NCI-H82 treated with DMSO at 0.1 percent for 48 hours (cell line): ENCODE results near the gene ADGRD2.

Experiments used
- DNase-seq: peaks from one replicate; lab custom pipeline; 2025; ENCODE audit not compliant: unreplicated experiment; lab: John Stamatoyannopoulos, UW

The ADGRD2 gene

GRCh38 chr9:124477648-124478285 is 27.5 kb downstream of the ADGRD2 start:
- DNase-seq = no peak

GRCh38 chr9:124478354-124478753 is 28.1 kb downstream of the ADGRD2 start:
- DNase-seq = no peak

- no peak for DNase-seq
These were observed 29.1 kb downstream of the ADGRD2 start for GRCh38 chr9:124479371-124479770.

GRCh38 chr9:124479947-124480620 is 29.8 kb downstream of the ADGRD2 start:
- DNase-seq = no peak

- DNase-seq = peak; percentile 16
These were observed 30.4 kb downstream of the ADGRD2 start for GRCh38 chr9:124480621-124480981.

GRCh38 chr9:124481115-124481514 is 30.9 kb downstream of the ADGRD2 start:
- no peak for DNase-seq

GRCh38 chr9:124482431-124483031 is 32.3 kb downstream of the ADGRD2 start:
- no peak for DNase-seq

GRCh38 chr9:124483481-124483880 is 33.2 kb downstream of the ADGRD2 start:
- DNase-seq = no peak

GRCh38 chr9:124485201-124485600 is 35.0 kb downstream of the ADGRD2 start:
- no peak for DNase-seq

GRCh38 chr9:124485936-124486335 is 35.7 kb downstream of the ADGRD2 start:
- no peak for DNase-seq

GRCh38 chr9:124486778-124487259 is 36.6 kb downstream of the ADGRD2 start:
- DNase-seq = no peak

GRCh38 chr9:124487260-124488182 is 37.3 kb downstream of the ADGRD2 start:
- DNase-seq = no peak

GRCh38 chr9:124488641-124489210 is 38.5 kb downstream of the ADGRD2 start:
- no peak for DNase-seq

GRCh38 chr9:124489222-124489621 is 39.0 kb downstream of the ADGRD2 start:
- DNase-seq = no peak

- DNase-seq = no peak
These were observed 39.8 kb downstream of the ADGRD2 start for GRCh38 chr9:124490004-124490403.

- no peak for DNase-seq
These were observed 41.1 kb downstream of the ADGRD2 start for GRCh38 chr9:124491049-124491975.

- no peak for DNase-seq
These were observed 42.6 kb downstream of the ADGRD2 start for GRCh38 chr9:124492818-124493217.

- no peak for DNase-seq
These were observed 43.0 kb downstream of the ADGRD2 start for GRCh38 chr9:124493218-124493617.

GRCh38 chr9:124493794-124494479 is 43.7 kb downstream of the ADGRD2 start:
- DNase-seq = no peak
